Epidermal melanocyte (primary cell): ENCODE data around the gene ODC1.
"Not testable (repeated sequence)": the region's sequence is repeated elsewhere in the genome, so short reads cannot be mapped to it uniquely, and the experiment has no call there.

Source experiments
- DNase-seq: peaks from one replicate; pipeline ENCODE4 v3.0.0; 2011; ENCODE audit warnings: low spot score; ENCODE audit not compliant: insufficient read length

ODC1 gene

DNA sequence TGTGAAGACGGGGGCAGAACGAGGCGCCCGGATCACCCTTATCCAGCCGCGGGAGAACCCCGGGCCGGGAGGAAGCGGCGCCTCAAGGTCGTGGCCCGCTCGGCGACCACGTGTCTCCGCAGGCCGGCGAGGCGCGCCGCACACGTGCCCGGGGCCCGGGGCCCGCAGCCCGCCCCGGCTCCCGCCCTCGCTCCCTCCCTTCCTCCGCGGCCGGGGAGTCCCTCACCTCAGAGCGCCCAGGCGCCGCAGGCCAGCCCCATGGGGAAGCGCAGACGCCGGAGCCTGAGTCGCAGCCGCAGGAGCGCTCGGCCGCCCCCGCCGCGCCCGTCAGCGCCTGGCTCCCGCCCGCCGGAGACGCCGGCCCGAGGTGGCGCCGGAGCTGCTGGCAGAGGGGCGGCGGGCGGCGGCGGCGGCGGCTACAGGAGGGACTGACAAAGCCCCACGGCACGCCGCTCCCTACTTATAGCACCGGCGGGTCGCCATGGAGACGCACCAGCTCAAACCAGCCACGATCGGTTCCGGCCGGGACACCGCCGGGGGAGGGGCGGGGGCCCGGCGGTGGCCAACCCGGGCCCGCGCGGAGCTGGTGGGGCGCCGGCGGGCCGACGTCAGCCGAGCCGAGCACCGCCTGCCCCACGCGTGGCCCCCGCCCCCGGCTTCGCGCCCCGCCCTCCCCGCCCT, at the start of gene ODC1:
TSS of gene ODC1 (minus strand) at position 433 of the 681 bp plus-strand sequence. CDS start 3,295 bp downstream, outside the sequence.
- DNase-seq = peak; percentile 74

DNA sequence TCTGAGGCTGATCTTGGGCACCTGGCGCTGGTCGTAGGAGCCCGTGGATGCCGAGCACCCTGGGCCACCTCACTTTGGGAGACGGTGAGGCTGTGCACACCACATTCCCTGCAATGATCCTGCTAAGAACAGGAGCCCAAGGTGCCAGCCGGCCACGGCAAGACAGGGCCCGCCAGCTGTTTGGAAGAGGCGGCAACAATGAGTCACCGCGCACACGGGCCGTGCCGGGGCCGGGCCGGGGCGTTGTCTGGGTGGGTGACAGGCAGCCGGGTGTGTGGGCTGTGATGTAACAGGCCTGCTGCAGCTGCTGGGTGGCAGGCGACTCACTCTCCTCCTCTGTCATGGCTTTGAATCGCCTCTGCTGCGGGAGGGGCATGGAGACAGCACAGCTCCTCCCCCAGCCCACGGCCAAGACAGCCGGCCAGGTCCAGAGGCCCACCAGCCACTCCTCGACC, 49.7 kb upstream of the ODC1 start:
- peak; percentile 33 for DNase-seq

DNA sequence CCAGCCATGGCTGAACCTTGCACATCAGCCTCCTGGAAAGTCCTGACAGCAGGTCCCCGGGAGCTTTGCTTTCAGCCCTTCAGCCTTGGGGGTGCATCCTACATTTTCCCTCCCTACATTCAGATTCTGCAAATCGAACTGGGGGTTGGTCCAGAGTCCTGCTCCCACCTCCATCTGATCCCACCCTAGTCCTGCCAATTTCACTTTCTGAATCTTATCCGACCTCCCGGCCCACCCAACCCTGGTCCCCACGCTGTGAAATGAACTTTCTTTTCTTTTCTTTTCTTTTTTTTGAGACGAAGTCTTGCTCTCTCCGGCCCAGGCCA, 47.8 kb upstream of the ODC1 start:
- no peak for DNase-seq

DNA sequence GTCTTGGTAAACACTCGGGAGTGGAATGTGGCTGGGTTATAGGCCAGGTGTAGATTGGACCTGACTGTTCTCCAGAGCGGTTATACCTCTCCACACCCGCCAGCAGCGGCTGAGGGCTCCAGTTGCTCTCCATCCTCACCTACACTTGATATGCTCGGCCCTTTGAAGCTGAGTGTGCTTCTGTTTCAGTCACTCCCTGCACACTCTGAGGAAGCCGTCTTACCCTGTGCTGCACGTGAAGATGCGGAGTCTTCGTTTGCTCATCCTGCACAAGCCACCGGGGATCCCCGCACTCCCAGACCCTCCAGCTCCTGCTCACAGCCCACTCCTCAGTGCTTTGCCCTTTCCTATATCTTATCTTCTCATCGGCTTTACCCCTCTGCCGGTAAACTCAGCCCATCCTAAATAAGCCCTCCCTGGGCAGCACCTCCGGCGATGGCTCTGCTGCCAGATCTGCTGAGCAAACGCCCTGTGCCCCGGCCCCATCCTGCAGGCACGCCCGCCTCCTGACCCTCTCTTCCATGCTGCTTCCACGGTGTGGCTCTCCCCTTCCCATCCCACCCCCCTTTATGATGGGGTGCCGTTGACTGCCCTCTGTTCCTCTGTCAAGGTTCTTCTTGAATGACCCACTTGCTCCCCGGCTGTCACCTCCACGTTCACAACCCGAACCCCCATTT, 47.3 kb upstream of the ODC1 start:
- DNase-seq = no peak

DNA sequence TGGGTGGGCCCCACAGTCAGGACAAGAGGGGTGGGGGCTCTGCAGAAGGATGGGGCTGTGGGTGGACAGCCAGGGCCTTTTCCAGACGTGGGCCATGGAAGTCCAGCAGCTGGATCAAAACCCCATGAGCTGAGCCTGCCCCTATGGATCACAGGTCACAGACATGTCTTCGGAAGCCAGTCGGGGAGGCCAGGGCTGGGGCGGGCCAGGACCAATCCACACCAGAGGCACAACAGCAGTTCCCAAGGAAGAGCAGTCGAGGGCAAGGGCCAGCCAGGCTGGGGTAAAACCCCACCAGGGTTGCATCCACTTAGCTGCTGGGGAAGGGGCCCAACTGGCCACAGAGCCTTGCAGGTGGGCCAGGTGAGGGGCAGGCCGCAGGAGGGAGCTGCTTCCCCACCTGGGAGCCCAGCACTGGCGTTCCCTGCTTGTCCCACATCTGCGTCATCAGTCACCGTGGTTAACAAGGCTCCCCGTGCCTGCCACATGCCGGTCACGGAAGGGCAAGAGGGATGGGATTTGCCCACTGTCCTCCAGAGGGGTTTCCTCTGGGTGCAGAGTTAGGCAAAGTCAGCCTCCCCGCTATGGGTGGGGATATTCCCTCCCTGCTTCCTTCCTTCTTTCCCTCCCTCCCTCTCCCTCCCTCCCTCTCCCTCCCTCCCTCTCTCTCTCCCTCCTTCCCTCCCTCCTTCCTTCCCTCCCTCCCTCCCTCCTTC, 46.4 kb upstream of the ODC1 start:
- no peak for DNase-seq

DNA sequence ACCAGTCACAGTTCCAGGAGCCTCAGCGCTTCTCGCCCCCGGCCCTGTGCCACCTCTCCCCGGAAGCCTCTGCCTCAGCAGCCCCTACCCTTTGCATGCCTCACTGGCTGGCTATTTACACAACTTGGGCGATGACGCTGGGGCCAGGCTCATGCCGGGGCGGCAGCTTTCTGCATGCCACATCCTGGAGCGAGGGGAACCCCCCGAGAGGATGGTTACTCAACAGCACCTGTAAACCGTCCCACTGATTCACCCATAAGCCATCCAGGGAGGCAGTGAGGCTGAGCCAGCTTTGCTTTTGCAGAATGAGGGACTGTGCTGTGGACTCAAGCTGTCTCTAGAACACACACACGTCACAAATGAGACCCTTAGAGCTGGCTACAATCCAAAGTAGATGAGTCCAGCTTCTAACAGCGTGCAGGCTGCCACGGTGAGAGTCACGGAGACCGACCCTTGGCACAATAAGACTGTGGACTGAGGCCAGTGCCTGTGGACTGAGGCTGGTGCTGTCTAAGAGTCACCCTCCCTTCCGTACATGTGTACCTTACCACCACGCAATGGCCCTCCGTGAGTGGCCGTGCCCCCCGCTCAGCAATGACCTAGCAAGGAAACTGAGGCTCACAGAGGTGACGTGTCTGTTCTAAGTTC, 45.6 kb upstream of the ODC1 start:
- no peak for DNase-seq

DNA sequence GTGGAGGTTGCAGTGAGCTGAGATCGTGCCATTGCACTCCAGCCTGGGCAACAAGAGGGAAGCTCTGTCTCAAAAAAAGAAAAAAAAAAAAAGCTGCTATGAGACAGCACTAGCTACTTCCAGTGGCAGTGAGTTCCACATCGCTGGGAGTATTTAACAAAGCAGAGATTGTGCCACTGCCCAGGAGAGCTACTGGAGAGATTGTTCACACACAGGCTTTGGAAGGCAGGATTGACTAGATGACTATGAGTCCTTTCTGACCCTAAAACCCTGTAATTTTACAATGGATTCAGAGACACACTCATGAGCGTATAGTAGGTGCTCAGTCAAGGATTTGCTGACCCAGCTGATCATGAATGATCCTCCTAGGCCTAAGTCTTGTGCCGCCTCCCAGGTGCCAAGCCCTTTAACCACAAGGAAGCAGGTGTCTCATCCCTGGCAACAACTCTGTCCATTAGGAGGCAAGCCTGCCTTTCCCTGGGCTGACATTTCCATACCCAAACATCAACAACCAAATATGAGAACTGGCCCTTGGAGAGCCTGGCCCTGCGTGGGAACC, 45.0 kb upstream of the ODC1 start:
- DNase-seq = no peak

DNA sequence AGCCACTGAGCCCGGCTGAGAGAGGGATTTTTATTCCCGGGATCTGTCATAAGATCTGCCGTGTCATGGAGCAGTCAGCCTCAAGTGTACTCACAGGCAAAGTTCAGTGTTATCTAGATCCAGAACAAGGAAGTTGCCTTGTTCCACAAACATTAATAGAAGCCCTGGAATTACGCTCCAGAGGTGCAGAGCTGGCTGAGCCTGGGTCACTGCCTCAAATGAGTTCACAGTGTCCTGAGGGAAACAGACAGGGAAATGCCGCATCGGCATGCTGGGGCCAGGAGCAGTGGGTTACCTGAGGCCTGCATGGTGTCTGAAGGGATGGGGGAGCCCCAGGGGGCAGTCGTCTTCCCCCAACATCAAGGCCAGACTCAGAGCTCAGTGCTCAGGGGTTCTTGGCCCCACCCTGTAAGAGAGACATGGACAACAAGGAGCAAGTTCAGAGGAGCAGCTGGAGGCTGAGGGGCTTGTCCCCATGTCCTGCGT, 42.7 kb upstream of the ODC1 start:
- no peak for DNase-seq

DNA sequence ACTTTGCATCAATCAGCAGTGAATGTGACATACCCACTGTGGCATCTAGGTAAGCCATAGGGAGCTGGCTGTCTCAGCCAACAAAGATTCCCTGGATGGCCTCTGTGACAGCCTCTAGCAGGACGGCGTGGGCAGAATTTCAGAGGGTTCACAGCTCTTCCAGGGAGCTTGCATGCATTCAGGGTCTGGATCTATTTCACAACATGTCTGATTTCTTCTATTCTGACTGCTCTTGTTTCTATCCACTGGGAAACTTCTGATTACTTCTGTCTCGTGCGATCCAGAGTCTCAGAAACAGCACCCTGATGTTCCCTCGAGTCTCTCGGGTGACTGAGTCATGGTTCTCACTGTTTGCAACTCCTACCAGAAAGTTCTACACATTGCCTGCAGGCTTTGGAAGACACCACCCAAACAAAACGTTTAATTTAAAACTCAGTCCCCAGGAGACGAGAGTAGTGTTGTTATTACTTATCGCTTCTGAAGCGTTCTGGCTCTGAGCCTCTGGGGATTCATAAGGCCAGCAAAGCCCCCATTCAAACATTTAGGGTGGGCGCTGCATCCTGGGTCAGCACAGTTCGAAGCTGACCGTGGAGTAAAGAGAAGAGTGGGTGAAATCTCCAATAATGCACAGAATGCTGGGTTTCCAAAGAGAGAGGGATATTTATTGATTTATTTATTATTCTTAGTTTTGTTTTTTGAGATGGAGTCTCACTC, 41.9 kb upstream of the ODC1 start:
- DNase-seq = no peak

DNA sequence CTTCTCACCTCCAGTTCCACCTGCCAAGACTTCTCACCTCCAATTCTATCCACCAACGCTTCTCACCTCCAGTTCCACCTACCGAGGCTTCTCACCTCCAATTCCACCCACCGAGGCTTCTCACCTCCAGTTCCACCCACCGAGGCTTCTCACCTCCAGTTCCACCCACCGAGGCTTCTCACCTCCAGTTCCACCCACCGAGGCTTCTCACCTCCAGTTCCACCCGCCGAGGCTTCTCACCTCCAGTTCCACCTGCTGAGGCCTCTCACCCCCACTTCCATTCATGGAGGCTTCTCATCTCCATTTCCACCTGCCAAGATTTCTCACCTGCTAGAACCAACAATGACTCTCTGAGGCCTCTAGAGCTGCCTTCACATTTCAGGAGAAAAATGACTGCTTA, 40.0 kb upstream of the ODC1 start:
- DNase-seq = not testable (repeated sequence)

DNA sequence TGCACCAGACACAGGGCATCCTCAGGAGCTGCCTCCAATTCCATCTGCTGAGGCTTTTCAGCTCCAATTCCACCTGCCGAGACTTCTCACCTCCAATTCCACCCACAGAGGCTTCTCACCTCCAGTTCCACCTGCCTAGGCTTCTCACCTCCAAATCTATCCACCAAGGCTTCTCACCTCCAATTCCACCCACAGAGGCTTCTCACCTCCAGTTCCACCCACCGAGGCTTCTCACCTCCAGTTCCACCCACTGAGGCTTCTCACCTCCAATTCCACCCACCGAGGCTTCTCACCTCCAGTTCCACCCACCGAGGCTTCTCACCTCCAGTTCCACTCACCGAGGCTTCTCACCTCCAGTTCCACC, 39.6 kb upstream of the ODC1 start:
- DNase-seq = not testable (repeated sequence)

DNA sequence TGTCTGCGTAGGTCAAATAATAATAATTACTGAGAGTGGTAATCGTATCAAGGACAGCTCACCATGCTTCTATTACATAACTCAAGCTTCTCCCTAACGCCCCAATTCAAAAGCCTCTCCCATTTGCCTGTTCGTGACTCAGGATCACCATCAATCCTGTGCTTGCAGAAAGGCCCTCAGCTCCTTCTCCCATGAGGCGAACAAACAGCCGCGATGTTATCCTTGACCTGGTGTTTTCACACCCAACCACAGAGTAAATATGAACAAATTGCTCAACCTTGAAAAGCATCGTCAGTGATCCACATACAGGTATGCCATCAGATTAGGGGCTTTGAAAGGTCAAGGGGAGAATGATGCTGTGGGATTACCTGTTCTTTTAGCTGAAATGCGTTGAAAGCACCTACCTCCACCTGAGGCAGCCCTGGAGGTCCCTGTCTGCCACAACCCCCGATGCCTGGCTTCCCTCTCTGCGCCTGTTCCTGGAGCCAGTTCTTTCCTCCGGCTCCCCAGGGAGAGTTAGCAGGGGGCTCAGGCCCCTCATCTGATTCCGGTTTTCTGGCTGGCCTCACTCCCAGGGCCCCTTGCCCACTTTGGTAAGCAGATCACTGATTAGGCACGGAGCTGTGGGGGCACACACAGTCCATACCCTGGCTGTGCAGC, 39.1 kb upstream of the ODC1 start:
- DNase-seq = no peak

DNA sequence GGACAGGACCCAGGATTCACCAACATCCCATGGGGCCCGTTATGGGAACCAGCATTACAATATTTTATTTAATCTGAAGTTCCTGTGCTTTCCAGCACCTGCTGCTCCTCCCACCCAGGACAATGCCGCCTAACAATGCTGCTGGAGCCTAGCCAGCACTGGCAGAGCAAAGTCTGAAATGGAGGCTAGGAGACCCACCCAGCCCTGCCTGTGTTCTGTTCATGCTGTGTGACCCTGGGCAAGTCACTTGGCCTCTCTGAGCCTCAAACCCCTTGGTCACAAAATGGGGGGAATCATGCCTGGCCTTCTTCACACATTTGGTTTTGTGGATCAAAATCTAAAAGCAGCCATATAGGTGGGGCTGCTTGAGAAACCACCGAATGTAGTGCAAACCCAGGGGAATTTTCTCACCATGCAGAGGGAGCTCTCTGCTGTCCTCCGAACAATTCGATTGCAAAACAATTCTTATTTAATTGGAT, 38.5 kb upstream of the ODC1 start:
- DNase-seq = no peak

DNA sequence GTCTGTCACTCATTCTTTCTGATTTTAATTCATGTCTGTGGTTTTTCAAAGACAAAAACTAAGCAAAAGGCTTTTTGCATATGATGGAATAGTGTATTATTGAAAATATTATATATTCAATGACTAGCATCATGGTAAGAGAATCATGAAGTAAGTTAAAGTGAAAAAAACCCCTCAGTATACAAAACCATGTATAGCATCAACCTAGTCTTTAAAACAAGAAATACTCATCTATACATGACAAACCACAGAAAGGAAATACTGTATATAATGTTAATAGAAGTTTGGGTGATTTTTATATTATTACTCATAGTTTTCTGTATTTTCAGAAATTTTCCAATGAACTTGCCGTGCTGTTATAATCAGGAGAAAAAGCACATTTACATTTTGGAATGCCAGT, 38.0 kb upstream of the ODC1 start:
- DNase-seq = no peak

DNA sequence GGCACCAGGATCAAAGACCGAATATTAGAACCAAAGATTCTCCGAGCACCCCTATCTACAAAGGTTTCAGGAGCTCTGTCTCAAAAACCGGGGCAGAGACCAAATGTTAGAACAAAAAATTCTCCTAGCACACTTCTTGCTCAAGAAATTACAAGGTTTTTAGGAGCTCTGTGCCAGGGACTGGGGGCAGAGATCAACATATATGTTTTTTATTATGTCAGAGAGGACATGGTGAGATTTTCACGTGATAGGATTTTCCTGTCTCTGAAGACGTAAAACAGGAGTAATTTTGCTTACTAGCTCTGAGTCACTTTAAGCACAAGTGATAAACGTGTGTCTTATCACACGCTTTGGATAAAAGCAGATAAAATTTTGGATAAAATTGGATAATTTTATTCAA, 34.8 kb upstream of the ODC1 start:
- no peak for DNase-seq

DNA sequence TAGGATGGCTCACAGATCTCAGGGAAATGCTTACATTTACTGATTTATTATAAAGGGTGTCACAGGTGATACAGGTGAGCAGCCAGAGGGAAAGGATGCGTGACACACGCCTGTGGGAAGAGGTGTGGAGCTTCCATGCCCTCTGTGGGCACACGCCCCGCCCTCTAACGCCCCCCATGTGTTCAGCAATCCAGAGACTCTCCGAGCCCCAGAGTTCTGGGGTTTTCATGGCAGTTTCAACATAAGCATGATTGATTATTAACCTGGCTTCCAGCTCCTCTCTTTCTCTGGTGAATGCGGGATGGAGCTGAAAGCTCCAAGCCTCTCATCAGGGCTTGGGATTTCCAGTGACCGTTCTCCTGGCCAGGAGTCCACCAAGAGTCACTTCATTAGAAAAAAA, 34.3 kb upstream of the ODC1 start:
- DNase-seq = no peak

DNA sequence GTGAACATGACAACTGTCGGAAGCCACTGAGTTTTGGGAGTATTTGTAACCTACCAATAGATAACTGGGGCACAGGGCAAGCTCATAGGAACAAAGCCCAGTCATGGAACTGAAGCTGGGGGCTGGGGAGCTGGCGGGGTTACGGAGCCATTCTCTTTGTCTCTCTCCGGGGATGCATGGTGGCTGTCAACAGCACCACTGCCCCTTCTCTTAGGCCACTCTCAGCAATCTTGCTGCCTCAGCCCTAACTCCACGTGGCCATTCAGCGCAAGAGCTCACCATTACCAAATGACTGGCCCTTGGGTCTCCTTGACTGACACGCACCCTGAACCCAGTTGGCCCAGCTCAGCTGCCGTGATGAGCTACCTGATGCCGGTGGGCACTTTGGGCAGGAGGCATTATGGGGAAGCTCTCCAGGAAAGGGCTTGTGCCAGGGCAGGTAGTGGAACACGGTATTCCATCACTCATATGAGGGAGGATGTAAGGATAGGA, 33.6 kb upstream of the ODC1 start:
- no peak for DNase-seq

DNA sequence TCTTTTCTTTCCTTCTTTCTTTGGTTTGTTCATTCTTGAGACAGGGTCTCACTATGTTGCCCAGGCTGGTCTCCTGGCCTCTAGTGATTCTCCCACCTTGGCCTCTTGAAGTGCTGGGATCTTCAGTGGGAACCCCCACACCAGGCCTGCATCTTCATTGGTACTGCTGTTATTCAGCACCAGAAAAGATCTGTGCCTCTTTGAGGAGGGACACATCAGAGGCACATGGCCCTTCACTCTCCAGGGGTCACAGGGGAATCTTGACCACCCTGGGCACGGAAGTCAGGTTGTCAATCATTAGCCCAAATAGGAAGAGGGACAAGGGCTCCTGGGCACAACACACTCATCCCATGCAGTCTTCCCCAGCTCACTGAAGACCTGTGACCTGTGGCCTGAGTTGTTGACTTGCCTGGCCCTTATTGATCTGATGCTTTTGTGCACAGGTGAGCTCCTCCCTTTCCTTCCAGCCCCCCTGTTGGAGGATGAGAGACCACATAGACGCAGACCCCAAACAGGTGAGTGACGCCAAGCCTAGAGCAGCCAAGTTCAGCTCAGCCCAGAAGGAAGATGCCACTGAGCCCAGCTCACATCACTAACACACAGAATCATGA, 33.0 kb upstream of the ODC1 start:
- no peak for DNase-seq

DNA sequence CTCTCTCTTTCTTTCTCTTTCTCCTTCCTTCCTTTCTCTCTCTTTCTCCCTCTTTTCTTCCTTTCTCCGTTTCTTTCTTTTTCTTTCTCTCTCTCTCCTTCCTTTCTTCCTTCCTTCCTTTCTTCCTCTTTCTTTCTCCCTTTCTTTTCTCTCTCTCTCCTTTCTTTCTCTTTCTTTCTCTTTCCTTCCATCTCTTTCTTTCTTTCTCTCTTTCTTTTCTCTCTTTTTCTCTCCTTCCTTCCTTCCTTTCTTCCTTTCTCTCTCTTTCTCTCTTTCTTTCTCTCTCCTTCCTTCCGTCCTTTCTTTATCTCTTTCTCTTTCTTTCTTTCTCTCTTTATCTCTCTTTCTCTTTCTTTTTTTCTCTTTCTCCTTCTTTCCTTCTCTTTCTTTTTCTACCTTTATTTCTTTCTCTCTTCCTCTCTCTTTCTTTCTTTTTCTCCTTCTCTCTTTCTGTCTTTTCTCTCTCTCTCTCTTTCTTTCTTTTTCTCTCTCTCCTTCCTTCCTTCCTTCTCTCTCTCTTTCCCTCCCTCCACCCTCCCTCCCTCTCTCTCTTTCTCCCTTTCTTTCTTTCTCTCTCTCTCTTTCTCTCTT, 32.3 kb upstream of the ODC1 start:
- no peak for DNase-seq
